T1000 (cell line): ENCODE results near the gene CDC26.
"Not testable (repeated sequence)": the region's sequence is repeated elsewhere in the genome, so short reads cannot be mapped to it uniquely, and the experiment has no call there.

Experiments used
- DNase-seq: peaks from one replicate; lab custom pipeline; 2025; ENCODE audit warnings: mixed read lengths; lab: John Stamatoyannopoulos, UW

CDC26 gene

DNA sequence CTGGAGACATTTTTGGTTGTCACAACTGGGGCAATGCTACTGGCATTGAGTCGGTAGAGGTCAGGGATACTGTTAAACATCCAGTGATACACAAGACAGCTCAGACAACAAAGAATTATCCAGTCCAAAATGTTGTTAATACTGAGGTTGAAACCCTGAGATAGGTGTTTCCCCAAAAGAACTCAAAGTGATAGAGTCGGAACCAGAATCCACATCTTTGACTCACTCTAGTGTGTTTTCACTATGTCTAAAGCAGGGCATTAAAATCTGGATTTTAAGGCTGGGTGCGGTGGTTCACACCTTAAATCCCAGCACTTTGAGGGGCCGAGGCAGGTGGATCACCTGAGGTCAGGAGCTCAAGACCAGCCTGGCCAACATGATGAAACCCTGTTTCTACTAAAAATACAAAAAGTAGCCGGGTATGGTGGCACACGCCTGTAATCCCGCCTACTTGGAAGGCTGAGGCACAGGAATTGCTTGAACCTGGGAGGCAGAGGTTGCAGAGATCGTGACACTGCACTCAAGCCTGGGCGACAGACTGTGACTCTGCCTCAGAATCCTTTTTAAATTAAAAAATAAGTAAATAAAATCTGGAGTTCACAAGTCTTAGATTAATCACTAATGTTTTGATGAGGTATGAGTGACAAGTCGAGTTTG is 37.0 kb downstream of the CDC26 start:
- no peak for DNase-seq

DNA sequence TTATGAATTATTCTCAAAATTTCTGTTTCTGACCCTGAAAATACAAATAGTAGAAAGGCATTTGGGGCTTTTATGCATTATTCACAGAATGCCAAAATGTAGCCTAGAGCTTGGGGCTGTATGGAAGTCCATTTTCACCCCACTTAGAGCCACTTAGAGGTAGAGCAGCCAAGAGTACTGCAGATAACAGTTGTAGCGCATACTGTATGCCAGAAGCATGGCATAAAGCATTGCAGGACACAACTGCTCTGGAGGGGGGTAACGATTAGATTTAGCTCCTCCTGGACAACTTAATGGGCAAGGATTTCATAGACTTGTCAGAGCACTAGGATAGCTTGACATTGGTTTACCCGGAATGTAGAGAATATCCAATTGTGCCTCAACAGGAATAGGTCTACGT is 38.3 kb downstream of the CDC26 start:
- no peak for DNase-seq

DNA sequence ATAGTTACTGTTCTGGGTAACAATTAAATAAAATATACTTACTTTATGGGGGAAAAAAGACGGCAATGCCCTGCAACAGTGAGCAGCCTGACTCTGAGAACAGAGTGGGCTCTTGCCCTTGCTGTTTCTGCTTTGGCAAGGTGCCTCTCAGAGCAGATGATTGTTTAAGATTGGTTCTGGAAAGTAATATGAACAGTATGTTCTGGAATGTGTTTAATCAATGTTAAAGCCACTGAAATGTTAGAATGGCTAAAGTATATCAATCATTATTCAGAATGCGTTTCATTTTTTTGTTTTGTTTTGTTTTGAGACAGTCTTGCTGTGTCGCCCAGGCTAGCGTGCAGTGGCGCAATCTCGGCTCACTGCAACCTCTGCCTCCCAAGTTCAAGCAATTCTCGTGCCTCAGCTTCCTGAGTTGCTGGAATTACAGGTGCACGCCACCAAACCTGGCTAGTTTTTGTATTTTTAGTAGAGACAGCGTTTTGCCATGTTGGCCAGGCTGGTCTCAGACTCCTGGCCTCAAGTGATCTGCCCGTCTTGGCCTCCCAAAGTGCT is 39.6 kb downstream of the CDC26 start:
- not testable (repeated sequence) for DNase-seq

DNA sequence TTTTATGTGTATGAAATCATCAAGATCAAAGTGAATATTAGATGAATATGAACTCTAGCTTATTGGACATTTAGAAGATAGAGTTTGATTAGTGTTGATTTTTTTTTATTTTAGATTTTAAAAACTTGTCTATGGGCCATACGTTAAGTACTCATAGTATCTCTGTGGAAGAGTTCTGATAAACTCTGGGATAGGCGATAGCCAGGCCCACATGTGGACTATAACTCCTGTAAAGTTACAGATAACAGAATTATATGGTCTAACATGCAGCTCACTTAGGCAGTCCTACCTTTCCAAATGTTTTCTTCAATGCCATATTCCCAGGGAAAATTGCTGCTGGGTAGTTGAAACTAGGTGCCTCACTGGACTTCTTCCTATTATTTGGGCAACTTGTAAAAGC is 43.7 kb downstream of the CDC26 start:
- no peak for DNase-seq

DNA sequence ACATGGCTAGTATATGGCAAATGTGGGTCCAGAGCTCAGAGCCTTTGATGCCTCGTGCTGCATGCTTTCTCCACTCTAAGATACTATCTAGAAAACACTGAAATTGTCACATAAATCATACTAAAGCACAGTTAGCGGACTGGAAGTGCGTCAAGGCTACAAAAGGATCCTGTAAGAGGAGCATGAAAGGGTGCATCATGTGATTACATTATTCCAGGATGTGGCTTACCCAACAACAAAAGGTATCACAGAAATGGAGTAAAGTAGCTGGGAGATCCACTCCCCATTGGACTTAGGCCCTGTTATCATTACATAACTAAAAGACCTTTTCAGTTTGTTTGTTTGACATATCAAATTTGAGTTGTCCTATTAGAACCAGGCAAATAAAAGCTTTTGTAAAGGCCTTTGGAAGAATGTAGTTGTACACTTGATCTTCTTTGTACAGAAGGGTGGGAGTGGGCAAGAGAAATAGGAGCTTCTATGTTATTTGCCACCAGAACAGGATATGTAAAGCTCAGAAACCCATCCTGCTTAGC is 47.2 kb downstream of the CDC26 start:
- DNase-seq: no peak

DNA sequence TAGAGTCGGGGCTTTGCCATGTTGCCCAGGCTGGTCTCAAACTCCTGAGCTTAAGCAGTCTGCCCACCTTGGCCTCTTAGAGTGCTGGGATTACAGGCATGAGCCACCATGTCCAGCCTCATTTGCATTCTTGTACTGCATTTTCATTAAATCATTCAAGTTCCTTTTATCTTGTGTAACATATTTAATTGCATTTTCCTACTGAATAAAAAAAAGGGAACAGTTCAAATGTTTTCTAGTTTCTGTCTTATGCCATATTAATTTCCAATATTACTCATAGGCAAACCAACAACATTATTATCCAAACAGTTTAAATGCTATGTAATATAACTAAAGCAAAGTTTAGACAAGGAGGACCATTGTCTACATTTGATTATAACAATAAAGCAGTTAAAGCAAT is 47.9 kb downstream of the CDC26 start:
- DNase-seq: no peak

DNA sequence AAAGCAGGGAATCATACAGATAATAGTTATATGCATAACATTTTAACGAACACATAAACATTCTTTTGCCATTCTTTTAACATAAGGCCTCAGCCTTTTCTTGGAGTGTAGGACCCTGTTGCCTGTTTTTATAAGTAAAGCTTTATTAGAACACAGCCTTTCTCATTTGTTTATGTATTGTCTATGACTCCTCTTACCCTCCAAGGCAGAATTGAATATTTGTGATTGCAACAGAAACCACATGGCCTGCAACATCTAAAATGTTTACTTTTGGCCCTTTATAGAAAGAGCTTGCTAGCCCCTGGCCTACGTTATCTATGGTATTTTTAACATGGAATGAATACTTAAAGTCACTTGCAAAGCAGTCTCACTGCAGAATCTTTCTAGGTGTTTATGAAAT is 51.4 kb downstream of the CDC26 start:
- DNase-seq: no peak

DNA sequence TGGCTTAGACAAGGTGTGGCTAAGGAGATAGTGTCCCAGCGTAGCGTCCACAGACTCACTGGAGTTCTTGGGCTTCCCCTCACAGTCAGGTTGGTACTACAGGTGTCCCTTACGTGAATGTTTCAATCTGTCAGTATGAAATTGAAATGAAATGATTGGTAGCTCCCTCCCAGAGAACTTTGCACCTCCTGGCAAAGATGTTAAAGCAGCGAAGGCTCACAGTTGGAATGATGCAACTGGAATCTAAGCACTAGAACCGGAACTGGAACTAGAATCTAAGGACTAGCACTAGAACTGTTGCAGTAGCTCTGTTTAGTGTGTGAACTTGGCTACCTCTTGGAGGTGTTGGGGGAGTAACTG is 52.9 kb downstream of the CDC26 start:
- no peak for DNase-seq

DNA sequence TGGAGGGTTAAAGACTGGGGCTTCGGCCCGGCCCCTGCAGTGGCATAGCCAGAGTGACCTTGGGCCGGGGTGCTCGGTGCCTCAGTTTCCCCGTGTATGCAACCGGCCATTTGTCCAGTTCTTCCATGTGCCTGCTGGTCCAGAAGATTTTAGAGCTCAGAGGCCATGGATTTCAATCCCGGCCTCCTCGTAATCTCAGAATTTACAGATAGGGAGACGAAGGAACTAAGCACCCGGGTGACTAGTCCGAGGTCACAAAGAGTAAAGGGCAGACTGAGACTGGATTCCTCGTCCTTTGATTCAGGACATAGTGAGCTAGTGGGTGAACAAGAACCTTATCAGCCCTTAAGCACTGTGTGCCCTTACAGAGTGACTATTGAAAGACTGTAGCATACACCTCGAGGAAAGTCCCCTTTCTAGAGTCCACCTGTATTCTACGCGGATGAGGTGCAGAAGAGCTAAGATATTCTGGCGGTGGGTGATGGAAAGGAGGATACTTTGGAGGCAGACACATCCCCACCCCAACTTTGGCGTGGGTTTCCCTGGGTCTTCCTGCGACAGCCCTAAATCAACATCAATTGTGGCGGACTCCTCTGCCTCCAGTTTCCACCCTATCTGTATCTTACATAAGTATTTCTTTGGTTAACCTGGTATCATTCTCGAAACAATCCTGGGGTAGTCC is 53.4 kb downstream of the CDC26 start:
- DNase-seq: no peak

DNA sequence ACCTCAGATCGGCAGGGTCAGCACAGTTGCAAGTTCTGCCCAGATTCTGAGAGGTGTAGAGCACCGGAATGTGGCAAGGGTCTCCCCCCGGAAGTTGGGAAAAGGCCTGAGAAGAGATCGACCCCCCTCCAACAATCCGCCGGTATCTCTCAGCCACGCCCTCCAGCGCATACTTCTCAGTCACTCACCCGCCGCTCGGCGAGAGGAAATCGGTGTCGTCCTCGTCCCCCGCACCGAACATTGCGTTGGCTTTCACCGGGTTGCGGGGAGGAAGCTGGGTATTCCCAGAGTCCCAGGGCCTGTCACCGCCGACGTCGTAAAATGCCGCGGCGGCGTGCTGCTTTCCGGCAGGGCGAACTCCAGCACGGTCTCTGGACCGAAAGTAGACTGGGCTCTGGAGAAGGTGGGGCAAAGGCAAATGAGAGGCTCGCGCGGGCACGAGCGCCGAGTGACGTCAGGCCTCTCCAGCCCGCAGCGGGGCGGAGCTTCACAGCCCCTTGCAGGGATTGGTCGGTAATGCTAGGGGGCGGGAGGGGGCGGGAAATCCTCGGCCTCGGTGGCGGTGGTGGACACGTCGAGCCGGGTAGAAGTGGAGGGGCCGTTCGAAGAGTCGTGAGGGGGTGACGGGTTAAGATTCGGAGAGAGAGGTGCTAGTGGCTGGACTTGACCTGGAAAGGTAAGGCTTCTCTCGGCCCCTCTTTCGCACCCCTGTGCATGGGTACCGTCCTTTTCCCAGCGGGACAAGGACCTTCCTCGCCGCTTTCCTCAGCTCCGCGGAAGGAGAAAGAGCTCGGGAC is 54.2 kb downstream of the CDC26 start, which contains the start of the genes FKBP15 and SLC31A1:
TSS of gene FKBP15 (minus strand) at position 275 of the 797 bp plus-strand sequence. CDS start at position 241, 34 bp downstream.
TSS of gene SLC31A1 (plus strand) at position 542 of the 797 bp plus-strand sequence. CDS start 34,605 bp downstream, outside the sequence.
- DNase-seq: peak; percentile 97

DNA sequence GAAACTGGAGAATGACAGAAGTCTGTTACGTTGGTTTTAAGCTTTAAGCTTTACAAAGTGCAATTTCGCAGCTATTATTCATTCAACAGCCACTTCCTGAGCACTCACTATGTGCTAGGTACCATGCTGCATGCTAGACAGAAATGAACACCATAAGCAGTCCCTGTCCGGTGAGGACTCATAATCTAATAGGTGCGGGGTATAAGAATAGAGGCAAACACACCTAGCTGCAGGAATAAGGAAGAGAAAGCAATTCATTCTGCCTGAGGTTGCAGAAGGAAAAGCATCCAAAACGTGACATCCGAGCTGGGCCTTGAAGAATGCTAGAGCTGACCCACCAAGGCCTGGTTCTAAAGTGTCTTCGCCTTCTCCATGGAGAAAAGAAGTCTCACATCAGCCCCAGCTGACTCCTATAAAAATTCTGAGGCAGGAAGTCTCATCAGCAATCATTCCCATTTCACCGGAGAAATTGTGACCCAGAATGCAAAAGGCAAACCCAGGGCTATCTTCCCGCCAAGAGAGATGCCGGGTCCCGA is 54.8 kb downstream of the CDC26 start:
- no peak for DNase-seq

DNA sequence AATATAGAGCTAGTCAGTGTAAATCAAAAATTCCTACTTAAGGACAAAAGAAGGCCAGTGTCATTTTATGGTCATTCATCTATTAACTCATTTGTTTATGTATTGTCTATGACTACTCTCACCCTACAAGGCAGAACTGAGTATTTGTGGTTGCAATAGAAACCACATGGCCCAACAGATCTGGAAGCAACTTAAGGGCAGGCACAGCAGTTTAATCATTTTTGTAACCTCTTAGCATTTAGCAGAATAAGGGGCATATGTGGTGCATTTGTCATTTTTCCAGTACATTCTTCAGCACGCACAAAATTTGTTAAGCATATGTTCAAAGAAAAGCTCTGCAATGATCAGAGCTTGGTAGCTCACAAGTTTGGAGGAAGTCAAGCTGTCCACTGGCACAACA is 55.4 kb downstream of the CDC26 start:
- no peak for DNase-seq

DNA sequence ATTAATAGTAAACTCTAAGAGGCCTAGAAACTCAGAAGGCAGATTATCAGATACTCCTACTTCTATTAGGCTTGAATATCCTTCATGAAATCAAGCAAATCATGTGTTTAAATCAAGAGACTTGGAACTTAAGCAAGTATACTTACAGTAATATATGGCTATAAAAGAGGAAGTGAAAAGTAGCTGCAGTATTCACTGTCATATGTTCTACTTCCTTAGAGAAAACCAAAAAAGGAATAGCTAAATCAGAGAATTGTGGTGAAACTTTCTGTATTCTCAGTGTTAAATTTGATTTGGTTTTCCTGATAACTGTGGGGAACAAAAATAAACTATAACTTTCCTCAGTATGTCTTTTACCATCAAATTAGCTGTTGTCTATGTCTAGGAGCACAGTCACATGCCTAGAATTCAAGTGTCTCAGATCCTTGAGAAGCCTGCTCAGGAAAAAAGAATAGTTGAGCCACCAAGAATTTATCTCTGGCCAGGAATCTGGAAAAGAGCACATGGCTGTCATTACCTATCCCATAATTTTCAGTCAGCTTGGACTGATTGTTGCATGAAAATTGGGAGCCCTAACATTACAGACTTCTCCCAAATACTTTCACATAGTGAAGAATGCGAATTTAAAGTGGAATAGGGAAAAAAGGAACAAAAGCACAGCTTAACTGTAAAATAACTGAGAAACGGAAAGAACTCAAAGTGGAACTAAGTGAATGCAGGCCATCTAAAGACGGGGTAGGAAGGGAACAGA is 56.0 kb downstream of the CDC26 start:
- DNase-seq: no peak
